GM11168 (cell line): ENCODE results near the gene BZW2.

ENCODE experiments used
- in situ Hi-C: fragments of 300-500 bp; cut with MboI; formaldehyde crosslinking; loops from one replicate; pipeline ENCODE4 v1.12.0; 2022; ENCODE audit warnings: low sequenced_read_pairs; ENCODE audit not compliant: unreplicated experiment

The BZW2 gene

DNA sequence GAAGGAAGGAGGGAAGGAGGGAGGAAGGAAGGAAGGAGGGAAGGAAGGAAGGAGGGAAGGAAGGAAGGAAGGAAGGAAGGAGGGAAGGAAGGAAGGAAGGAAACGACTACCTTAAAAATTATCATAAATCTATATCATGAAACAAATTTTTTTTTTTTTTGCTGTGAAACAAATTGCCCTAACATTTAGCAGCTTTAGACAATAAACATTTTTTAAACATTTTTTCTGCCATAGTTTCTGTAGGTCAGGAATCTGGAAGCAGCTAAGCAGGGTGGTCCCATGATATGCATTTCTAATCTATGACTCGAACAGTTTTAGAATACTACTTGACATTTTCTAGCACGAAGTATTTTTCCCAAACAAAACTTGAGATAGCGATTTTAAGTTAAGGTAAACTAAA is 64.7 kb downstream of the BZW2 start:
- in situ Hi-C loops = no loop called here

DNA sequence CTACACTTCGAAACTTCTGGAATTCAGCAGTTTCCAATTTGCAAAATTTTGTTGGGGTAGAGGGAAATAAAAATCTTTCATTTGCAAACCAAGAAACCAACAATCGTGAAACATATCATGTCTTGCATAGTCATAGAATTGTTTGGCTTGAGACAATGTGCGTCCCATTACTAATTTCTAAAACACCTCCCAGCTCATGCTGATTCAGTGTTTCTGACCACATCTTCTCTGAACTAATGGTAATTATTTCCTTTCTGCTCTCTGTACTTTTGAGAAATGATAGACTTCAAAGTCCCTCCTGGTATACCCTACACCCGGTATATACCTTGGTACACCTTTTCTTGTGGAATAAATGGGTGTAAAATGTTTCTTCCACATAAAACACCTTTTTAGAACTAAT is 65.7 kb downstream of the BZW2 start:
- in situ Hi-C loops = no loop called here

DNA sequence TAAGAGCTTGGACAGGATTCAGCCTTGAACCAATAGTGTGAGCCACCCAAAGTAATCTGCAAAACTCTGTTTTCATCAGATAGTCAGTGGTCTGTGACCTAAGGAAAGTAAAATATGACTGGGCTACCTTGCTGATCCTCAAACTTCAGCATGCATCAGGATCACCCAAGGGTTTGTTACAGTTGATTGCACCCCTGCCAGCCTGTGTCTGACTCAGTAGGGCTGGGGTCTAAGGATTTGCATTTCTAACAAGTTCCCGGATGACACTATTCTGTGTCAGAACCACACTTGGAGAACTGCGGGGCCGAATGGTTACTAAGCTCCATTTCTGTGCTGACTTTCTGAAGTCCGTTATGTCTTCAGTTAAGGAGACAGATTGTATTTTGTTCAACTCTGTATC is 66.9 kb downstream of the BZW2 start:
- in situ Hi-C loops = no loop called here

DNA sequence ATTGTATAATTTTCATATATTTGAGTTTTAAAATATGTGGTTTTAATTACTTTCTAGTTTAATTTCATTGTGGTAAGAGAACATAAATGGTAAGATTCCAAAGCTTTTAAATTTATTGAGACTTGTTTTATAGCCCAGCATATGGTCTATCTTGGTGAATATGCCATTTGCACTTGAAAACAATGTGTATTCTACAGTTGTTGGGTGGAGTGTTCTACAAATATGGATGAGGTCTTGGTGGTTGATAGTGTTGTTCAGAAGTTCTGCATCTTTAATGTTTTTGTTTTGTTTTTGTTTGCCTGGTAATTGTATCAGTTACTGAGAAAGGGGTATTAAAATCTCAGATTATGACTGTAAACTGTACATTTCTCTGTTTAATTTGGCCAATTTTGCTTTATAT is 69.9 kb downstream of the BZW2 start:
- in situ Hi-C loops = no loop called here

DNA sequence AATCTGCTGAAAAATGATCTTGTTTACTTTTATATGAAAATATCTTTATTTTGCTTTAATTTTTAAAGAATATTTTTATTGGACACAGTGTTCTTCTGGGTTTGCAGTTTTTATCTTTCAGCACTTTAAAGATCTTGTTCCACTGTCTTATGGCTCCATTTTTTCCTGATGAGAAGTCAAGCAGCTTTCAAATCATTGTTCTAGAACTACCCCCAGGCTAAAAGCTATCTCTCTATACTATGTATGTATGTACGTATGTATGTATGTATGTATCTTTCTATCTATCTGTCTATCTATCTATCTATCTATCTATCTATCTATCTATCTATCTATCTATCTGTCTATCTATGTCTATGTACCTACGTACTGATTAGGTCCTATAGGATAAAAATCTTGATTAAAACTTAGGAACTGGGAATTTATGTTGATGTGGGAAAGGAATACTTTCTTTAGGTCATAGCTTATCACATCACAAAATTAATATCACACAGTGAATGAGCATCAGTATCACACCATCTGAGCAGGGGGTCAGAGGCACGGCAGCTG is 72.2 kb downstream of the BZW2 start:
- in situ Hi-C loops = no loop called here

DNA sequence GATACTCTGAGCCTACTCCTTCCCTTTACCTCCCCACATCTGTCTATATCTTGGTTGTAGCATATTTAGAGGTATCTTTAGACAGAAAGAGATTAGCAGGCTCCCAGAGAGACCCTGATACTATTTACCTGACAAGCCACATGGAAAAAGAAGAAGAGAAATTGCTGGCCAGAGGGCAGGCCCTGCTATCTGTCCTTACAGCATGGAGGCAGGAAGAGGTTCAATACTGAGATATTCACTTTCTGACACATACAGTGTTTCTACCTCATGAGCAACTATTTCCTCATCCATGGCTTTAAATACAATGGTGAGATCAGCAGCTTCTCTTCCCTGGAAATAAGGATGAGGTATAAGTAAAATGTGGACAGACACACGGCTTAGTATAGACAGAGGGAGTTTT is 73.7 kb downstream of the BZW2 start:
- in situ Hi-C loops = no loop called here

DNA sequence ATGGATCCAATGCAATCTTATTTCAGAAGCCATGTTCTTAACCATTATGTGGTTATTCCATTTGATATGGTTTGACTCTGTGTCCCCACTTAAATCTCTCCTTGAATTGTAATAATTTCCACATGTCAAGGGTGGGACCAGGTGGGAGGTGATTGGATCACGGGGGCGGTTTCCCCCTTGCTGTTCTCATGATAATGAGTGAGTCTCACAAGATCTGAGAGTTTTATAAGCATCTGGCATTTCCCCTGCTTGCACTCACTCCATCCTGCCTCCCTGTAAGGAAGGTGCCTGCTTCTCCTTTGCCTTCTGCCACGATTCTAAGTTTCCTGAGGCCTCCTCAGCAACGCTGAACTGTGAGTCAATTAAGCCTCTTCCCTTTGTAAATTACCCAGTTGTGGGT is 75.6 kb downstream of the BZW2 start:
- in situ Hi-C loops = no loop called here

DNA sequence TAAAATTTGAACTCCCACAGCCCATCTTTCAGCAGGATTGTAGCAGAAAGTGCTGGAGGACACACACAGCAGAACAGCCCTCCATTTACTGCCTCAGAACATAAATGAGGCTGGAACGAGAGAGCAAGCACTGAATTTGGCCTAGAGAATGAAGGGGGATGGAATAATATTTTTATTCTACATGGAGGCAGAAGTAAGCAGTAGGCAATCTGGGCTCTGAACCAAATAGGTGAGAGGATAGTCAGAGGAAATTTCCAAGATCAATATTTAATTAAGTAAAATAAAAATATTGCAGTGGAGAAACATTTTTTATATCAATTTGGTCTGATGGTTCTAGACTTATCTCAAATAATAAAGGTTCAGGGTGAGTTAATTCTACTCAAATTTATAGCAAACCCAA is 78.4 kb downstream of the BZW2 start:
- in situ Hi-C loops = no loop called here

DNA sequence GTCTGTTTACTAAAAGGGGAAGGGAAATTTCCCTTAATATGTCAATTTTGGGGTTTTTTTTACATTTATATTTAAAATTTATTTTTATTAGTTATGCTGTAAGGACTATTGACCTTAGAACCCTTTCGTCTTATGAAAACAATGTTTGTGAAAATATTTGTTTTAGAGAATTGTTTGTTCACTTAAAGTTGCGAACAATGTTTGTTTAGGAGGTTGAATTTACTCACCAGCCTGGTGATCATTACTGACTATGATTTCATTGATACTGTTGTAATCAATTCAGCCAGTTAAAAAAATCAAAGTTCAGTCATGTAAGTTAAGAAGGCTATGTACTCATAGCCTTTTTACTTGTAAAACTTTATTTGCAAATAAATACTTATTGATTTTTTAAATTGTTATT is 80.2 kb downstream of the BZW2 start:
- in situ Hi-C loops = no loop called here

DNA sequence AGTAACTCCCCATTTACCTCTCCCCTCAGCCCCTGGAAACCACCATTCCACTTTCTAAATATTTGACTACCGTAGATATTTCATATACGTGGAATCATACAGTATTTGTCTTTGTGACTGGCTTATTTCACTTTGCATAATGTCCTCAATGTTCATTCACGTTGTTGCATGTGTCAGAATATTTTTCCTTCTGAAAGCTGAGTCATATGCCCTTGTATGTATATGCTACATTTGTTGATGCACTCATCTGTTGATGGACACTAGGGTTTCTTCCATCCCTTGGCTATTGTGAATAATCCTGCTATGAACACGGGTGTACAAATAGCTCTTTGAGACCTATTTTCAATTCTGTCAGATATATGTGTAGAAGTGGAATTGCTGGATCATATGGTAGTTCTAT is 81.8 kb downstream of the BZW2 start:
- in situ Hi-C loops = no loop called here

DNA sequence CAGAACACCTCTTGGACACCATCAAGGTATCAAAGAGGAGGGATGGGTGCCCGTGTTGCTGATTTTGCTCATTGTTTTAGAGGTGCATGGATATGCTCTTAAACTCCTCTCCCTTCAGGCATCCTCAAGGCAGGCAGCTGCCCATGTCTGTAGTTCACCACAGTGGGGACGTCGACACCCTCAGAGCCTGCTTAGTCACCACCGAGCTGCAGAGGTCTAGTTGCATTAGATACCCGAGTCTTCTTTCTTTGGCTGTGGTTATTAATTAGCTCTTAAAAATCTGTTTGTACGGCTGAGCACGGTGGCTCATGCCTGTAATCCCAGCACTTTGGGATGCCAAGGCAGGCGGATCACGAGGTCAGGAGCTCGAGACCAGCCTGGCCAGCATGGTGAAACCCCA is 82.8 kb downstream of the BZW2 start:
- in situ Hi-C loops = no loop called here

DNA sequence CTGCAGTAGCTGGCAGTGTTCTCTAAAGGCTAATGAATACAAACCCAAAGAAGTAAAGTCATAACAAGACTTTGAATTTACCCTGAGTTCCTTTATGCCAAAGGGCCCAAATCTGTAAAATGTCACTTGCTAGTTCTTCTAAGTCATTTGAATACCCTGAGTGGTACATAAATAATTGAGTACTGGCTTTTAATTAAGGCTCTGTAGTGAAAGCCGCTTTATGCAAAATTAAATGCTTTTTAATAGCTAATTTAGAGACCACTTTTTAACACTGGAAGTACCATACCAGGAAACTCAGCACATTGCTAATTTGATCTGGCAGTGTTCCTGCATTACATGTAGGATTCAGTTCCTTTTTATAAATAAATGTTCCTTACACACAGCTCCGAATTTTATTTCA is 83.6 kb downstream of the BZW2 start:
- in situ Hi-C loops = no loop called here

DNA sequence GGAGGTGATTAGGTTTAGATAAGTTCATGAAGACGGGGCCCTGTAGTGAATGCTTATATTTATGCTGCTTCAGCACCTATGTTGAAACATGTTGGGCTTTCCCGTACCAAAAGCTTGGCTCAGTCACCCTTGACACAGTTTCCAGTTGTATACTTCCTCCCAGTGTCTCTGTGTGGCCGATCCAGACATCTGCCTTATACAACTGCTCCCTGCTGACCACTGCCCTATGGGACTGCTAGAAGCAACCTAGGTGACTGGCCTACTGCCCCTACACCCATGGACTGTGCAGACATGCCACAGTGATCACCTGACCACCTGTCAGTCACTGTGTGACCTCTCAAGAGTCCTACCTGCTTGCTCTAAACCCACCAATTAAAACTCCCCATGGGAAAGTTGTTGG is 85.0 kb downstream of the BZW2 start:
- in situ Hi-C loops = no loop called here

DNA sequence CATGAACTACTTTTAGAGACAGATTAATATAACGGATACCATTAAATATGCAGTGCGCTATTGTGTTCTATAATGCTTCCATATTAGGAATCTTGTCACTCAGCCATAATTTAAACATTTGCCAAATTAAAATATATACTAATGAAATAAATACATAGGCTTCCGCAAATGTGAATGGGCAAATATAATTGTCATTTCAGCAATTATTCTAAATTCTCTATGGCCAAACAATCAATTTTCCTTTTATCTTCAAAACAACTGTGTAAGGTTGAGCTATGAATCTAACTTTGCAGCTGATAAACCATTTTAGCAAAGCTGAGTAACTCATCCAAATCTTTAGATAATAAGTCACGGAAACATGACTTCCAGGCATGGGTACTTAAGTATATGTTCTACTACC is 86.8 kb downstream of the BZW2 start:
- in situ Hi-C loops = no loop called here

DNA sequence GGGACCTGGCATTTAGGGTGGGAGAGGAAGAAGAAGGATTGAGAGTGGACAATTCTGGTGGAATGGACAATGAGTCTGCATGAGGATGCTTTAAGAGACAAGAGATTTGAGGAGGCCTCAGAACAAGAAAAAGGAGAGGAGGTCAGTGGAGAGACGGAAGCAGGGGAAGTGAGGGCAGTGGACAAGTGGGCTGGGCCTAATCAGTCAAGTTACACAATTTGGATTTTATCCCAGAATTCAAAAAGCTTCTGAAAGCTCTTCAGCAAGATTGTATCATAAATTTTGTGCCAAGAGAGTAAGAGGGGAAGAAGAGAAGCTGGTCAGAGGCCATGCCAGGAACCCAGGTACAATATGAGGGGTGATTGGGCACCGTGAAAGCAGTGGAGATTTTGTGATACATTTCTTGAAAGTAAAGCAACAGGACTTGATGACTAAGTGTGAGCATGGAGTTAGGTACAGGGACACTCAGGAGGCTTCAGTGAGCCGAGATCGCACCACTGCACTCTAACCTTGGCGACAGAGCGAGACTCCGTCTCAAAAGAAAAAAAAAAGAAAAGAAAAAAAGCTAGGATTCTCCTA is 88.3 kb downstream of the BZW2 start:
- in situ Hi-C loops = no loop called here

DNA sequence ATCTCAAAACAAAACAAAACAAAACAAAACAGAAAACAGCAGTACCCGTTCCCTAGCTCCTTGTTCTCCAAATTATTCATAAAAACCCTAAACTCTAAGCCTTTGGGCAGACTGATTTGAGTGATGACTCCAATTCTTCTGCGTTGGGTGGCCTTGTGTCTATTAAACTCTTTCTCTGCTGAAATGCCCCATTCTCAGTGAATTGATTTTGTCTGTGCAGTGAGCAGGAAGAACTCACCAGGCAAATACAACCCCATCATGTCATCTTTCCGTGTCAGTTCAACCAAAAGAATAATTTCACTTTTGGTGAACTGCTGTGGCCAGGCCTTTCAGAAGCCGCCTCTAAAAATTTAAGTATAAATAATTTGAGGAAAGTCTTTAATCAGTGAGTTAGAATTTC is 89.0 kb downstream of the BZW2 start:
- in situ Hi-C loops = no loop called here

DNA sequence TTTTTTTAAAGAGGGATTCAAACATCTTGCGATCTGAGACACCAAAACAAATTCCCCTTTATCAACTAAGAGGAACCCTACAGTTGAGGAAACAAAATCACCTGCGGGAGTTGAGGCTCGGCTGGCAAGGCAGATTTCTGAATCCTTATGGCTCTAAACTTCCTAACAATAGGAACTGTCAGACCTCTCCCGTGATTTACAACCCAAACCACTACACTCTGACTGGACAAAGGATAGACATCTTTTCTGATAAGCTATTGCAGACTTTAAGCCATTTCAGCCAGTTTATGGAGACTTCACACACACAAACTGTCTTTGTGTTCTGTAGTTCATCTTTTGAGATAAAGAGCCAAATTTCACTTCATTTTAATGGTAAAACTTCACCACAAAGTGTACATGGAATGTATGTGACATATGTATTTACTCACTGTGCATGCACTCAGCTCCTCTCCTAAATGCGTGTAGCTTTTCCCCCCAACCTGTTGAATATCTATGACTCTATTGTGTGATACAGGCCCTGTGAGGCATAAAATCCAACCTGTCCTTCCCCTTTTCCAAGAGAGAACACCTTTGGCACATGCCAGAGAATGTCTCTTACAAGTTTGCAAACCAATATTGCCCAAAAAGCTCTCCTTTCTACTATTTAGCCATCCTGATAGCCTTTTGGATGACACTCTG is 92.2 kb downstream of the BZW2 start:
- in situ Hi-C loops = no loop called here

DNA sequence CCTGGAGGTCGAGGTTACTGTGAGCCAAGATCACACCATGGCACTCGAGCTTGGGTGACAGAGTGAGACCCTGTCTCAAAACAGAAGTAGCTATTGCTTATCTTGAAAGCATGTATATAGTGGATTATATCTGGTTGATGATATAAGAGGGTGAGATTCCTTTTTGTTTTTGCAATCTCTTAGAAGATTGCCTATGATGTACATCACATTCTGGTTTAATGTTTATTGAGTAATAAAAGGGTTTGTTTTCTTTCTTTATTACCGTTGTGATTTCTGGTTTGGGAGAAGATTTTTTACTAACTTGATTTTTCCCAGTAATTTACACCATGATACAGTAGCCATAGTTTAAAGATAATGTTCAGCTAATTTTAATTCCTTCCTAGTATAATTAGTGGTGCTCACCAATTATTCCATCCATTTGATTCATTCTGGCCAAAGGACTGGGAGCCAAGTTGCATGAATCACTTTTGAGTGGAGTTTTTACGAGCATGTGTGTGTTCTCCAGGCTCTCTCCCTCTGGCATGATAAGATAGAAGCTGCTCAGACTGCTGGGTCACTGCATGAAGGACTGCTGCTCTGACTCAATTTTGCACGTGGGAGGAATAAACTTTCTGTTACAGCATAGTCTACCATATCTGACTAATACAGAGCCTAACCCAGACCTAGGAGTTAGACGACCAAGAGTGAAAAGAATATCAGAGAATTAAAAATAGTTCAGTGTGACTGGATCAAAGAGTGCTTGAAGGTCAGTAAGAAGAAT is 94.1 kb downstream of the BZW2 start:
- in situ Hi-C loops = no loop called here

DNA sequence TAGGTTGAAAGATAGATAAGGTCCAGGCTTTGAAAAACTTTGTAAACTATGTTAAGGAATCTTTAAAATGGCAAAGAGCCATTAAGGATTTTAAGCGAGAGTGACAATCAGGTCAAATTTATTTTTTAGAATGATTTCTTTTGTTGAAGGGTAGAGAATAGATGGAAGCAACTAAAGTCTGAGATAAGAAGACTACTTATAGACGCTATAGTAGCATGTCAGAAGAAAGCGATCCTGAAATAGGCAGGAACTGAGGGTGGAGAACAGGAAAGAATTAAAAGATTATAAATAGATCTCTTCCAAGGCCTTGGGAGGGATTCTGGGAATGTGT is 94.6 kb downstream of the BZW2 start:
- in situ Hi-C loops = no loop called here

DNA sequence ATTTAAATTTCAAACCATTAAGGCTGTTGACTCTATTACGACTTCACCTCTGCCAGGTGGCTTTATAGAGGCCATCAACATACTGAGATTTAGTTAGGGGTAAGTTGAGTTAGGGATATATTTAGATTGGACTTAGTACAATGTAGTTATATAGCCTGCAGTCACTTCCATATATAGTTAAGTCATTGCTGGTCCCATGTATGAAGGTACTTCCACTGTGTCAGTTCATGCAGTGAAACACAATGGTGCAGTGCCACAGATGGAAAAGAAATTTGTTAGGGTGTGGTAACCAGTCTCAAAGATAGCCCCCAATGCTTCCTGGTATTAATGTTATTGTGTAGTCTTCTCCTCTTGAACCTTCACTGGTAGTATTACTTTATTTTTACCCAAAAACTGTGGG is 95.0 kb downstream of the BZW2 start:
- in situ Hi-C loops = no loop called here

DNA sequence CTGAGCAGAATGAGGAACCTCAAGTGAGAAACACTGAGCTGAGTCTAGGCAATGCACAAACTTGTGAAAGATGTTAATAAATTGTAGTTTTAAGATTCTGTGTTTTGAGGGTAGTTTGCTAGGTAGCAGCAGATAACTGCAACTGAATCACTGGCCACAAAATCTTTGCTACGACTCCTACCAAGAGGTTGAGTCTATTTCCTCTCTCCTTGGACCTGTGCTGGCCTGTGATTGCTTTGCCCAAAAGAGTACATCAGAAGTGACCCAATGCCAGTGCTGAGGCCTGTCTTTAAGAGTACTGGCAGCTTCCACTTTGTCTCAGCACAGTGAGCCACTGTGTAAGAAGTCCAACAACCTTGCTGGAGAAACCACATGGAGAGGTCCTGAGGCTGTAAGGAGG is 95.7 kb downstream of the BZW2 start:
- in situ Hi-C loops = no loop called here

DNA sequence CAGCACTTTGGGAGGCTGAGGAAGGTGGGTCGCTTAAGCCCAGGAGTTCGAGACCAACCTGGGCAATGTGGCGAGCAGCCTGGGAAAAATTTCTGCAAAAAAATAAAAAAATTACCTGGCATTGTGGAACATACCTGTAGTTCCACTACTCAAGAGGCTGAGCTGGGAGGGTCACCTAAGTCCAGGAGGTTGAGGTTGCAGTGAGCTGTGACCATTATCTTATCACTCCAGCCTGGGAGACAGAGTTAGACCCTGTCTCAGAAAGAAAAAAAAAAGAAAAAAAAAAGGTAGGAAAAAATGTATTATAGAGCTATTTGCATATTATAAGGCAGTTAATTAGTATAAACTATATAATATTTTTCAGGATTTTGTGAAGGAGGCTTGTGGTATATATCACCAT is 96.6 kb downstream of the BZW2 start:
- in situ Hi-C loops = no loop called here
